ENCODE data around the gene ZNF205.

DNA sequence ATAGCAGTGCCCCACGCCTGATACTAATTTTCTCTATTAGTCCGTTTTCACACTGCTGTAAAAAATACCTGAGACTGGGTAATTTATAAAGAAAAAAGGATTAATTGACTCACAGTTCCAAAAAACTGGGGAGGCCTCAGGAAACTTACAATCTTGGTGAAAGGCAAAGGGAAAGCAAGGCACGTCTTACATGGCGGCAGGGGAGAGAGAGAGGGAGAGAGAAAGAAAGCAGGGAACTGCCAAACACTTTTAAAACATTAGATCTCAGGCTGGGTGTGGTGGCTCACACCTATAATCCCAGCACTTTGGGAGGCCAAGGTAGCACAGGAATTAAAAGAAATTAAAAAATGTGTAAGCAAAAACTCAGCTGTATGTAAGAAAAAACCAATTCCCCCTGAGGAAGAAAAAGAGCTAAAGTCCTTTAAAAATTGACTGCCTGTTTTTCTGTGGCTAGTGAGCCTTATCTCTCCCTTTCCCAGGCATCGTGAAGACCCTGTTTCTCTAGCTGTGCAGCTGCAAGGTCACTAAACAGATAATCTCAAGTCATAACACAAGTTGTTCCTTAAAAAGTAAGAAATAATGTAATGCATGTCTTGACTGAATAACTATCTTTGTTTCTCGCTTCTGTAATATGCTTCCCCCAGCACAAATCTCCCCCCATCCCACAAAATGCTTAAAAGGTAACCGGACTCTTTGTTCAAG, 27.3 kb upstream of the ZNF205 start:
- no peak for TF ChIP-seq EZH2 (IDR thresholded peaks at IDR 0.05; ENCODE audit: borderline replicate concordance, low read length)
- TF ChIP-seq CTCF (IDR thresholded peaks at IDR 0.05; ENCODE audit: low read length), result no peak
